Colonic mucosa (tissue), 4 donors: ENCODE data around the gene GPC5. TPM values are rescaled to one million over a fixed set of nuclear protein-coding genes. Genes with fewer than 3 reads are reported as not detected.

ENCODE experiments used
- DNase-seq: peaks from one replicate; pipeline ENCODE4 v3.0.0-alpha.2; 2020
- H3K27ac ChIP-seq: fragments of 200-600 bp; one replicate; pipeline ENCODE4 v1.8.0; 2021
- H3K27me3 ChIP-seq: fragments of 200-600 bp; one replicate; pipeline ENCODE4 v1.8.0; 2021
- H3K36me3 ChIP-seq: fragments of 200-600 bp; one replicate; pipeline ENCODE4 v1.8.0; 2021
- H3K4me1 ChIP-seq: fragments of 200-600 bp; one replicate; pipeline ENCODE4 v1.8.0; 2021; ENCODE audit warnings: mild to moderate bottlenecking
- H3K4me3 ChIP-seq: fragments of 200-600 bp; one replicate; pipeline ENCODE4 v1.8.0; 2021
- H3K9ac ChIP-seq, 2 donors: one replicate each; pipeline ENCODE4 v1.7.0; 2013; ENCODE audit warnings: control low read depth in 2 of 2, low read depth in 2 of 2, low read length in 2 of 2
- H3K9me3 ChIP-seq: fragments of 200-600 bp; one replicate; pipeline ENCODE4 v1.8.0; 2021
- intact Hi-C: fragments of 100-400 bp; cut with DNase I; formaldehyde crosslinking; loops from one replicate; pipeline ENCODE4 v1.14.1; 2022
- total RNA-seq, 2 donors: library from RNA; stranded (reverse); fragmentation: NEBNext Ultra II Directional in 1 of 2; extraction: Animal tissue kit (Norgen Biotek cat#: 25700) in 1 of 2; gene quantifications; one replicate each; pipeline ENCODE4 v1.2.1, GENCODE V29; 2021
- TF ChIP-seq, protein P1 (sequence below): fragments of 200-600 bp; IDR thresholded peaks from one replicate; pipeline ENCODE4 v1.8.0; 2022; ENCODE audit warnings: antibody characterized with exemption, mild to moderate bottlenecking
- donor health status: healthy.
- donor health status: DM: no; HTN: no; CAD: no.
- donor health status: DM: no; HTN: no; CAD: no.

The GPC5 gene
- total RNA-seq, 2 donors from 2014 or later, result 0.42 TPM; not detected in 1

DNA sequence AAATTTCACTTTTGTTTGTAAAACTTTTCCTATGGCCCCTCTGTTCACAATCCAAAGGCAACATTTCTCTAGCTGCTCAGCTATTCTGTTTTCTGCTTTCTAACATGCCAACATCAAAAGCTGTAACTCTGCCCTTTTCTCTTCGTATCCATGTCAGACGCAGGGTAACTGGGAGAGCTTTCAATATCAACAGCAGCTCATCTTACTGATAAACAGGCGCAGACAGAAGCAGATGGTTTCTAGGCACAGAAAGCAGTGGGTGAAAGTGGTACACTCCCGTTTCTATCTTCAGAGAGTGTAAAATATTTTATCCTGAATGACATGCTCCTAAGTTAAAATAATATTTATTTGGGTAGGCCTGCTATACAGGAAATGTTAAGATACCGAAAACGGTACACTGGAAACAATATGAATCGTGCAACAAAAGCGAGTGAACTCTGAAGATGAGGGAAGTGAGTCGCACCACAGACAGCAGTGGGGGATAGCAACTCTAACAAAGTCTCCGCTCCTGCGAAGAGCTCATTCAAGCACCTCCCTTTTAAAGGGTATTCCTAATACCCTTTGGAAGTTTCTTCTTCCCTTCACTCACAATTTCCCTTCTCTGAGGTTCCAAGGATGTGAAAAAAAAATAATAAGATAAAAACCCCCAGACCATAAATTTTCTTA, 798.3 kb downstream of the GPC5 start:
- DNase-seq, result no peak
- Histone ChIP-seq H3K27ac (no peak overlapping the region), H3K36me3 (no peaks in the 10 kb centered on the region), H3K4me1 (no peaks in the 10 kb centered on the region), H3K9ac (no peak overlapping the region), H3K4me3 (no peak overlapping the region), H3K9me3 (no peaks in the 10 kb centered on the region), H3K27me3 (no peaks in the 10 kb centered on the region)
- intact Hi-C loops, result no loop called here
- TF ChIP-seq, protein P1, sequence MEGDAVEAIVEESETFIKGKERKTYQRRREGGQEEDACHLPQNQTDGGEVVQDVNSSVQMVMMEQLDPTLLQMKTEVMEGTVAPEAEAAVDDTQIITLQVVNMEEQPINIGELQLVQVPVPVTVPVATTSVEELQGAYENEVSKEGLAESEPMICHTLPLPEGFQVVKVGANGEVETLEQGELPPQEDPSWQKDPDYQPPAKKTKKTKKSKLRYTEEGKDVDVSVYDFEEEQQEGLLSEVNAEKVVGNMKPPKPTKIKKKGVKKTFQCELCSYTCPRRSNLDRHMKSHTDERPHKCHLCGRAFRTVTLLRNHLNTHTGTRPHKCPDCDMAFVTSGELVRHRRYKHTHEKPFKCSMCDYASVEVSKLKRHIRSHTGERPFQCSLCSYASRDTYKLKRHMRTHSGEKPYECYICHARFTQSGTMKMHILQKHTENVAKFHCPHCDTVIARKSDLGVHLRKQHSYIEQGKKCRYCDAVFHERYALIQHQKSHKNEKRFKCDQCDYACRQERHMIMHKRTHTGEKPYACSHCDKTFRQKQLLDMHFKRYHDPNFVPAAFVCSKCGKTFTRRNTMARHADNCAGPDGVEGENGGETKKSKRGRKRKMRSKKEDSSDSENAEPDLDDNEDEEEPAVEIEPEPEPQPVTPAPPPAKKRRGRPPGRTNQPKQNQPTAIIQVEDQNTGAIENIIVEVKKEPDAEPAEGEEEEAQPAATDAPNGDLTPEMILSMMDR, result no peak

- Histone ChIP-seq H3K27ac (no peak overlapping the region), H3K4me3 (no peak overlapping the region), H3K9me3 (no peaks in the 10 kb centered on the region), H3K36me3 (no peaks in the 10 kb centered on the region), H3K27me3 (no peaks in the 10 kb centered on the region), H3K9ac (no peak overlapping the region), H3K4me1 (no peaks in the 10 kb centered on the region)
- TF ChIP-seq, protein P1, result no peak
- intact Hi-C loops, result no loop called here
- DNase-seq, result no peak
These were observed 799.2 kb downstream of the GPC5 start for GRCh38 chr13:92197669-92198068.

DNA sequence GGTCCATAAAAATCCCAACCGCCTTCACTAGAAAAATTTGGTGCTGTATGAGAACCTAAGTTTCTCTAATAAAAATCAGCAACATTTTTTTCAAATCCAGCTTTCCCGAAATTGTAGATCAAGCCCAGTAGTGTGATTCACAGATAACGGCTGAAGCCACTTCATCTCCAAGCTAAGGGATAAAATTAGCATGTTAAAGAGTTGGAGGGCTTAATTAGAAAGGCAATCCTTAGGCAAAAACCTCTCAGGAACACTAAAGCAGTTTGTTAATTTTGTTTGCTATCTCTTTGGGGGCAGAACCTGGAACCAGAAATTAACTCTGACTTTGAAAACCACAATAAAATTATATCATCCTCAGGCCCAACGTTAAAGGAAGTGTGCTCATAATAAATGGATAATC, 820.2 kb downstream of the GPC5 start:
- Histone ChIP-seq H3K36me3 (no peaks in the 10 kb centered on the region), H3K27me3 (no peaks in the 10 kb centered on the region), H3K4me1 (no peaks in the 10 kb centered on the region), H3K4me3 (no peak overlapping the region), H3K9ac (no peak overlapping the region), H3K27ac (no peak overlapping the region), H3K9me3 (no peaks in the 10 kb centered on the region)
- TF ChIP-seq, protein P1, result no peak
- DNase-seq, result no peak
- intact Hi-C loops, result no loop called here

DNA sequence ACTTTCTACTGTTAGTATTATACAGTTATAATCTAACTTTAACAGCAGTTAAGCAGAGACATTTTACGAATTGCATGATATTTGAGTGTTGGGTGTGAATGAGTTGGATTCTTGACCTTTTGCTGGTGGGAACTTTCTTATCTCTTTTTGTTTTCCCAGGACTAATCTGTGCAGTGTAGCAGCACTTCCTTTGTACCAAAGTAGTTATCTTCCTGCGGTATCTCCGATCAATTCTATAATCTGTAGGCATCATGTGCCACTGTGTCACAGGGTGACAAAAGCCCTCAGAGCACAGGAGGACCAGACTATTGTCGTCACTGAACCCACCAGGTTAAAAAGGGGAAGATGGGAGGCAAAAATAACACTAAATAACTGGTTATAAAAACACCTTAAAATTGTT, 823.5 kb downstream of the GPC5 start:
- no peak overlapping the region for H3K9ac ChIP-seq
- intact Hi-C loops, result no loop called here
- no peak overlapping the region for H3K27ac ChIP-seq
- TF ChIP-seq, protein P1, result no peak
- no peaks in the 10 kb centered on the region for H3K36me3 ChIP-seq
- H3K9me3 ChIP-seq, result no peaks in the 10 kb centered on the region
- H3K27me3 ChIP-seq, result no peaks in the 10 kb centered on the region
- DNase-seq, result no peak
- H3K4me1 ChIP-seq, result no peaks in the 10 kb centered on the region
- no peak overlapping the region for H3K4me3 ChIP-seq

DNA sequence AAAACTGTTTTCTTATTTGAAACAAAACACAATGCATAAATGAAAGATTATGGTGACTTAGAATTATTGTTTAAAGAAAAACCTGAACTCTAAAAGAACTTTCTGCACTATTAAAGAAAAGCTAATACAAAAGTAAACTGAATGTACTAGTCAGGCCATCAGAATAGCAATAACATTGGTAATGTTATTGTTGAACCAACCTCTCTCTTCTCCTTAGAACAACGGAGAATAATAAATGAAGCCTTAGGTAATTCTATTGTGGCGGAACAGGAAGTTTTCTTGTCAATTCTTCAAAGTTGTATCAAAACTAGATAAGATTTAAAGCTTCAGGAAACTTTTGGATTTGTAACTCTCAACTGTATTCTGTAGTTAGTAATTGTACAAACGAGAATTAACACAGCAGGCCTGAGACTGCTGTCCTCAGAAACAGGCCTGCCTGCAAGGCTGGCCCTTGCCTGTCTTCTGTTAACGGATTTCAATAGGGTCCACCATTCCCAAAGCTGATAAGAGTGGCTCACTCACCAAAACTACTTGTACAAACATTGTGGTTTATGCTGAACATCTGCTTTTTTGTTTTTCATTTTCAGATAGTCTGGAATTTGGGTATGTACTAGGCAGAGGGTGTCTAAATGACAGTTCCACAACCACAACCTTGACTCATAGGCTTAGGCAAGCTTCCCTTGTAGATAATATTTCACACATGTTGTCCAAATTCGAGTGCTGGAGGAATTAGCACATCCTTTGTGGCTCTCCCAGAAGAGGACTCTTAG, 825.8 kb downstream of the GPC5 start:
- no peaks in the 10 kb centered on the region for H3K9me3 ChIP-seq
- TF ChIP-seq, protein P1, result no peak
- H3K4me3 ChIP-seq, result no peak overlapping the region
- H3K4me1 ChIP-seq, result no peaks in the 10 kb centered on the region
- no peaks in the 10 kb centered on the region for H3K27me3 ChIP-seq
- peak overlapping the region; percentile 10 for H3K27ac ChIP-seq
- no peak overlapping the region for H3K9ac ChIP-seq
- intact Hi-C loops, result no loop called here
- DNase-seq, result no peak
- no peaks in the 10 kb centered on the region for H3K36me3 ChIP-seq
